Smooth muscle cell of the umbilical artery (primary cell): ENCODE measurements around the gene SEC22C. TPM values are rescaled to one million over a fixed set of nuclear protein-coding genes. Genes with fewer than 3 reads are reported as not detected.

Experiments used
- total RNA-seq: library from RNA; depleted of rRNA; stranded (reverse); fragments of >200 nt; gene quantifications from 2 replicates; pipeline ENCODE4 v1.2.3, GENCODE V29; 2014

SEC22C gene, protein sequence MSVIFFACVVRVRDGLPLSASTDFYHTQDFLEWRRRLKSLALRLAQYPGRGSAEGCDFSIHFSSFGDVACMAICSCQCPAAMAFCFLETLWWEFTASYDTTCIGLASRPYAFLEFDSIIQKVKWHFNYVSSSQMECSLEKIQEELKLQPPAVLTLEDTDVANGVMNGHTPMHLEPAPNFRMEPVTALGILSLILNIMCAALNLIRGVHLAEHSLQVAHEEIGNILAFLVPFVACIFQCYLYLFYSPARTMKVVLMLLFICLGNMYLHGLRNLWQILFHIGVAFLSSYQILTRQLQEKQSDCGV
- 52.3 and 57.9 TPM in 2 replicates for total RNA-seq

DNA sequence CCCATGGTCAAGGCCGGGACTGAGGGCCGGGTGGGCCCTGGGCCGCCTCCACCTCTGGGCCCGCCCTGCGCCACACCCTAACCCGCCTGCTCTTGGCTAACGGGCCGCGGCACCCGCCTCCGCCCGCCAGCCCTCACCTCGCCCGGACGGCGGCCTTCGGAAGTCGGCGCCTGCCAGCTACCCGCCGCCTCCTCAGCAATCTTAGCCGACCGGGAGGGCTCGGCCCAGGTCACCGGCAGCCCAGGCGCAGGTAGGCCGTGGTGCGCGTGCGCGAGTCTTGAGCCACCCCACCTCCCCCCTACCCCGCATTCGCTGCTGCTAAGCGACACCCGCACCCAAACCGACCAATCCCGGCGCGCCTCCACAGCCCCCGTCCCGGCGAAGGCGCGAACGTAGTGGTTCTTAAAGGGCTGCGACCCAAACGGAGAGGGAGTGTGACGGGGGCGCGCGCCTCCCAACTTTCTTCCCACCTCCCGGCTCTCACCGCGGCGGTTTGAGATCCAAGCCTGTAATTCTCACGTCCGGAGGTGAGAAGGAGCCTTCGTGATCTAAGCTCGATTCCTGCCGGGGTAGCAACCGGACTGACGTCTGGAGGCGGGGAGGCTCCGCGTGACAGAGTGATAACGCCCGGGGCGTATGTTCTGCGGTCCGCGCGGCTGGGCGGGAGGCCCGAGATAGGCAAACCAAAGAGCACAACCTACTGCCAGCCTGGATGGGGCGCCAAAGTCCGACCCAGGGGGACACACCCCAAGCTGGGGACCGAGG is at the start of gene SEC22C:
Gene SEC22C (minus strand): TSS at position 259 of the 765 bp plus-strand sequence. CDS start 12,921 bp downstream, outside the sequence.

DNA sequence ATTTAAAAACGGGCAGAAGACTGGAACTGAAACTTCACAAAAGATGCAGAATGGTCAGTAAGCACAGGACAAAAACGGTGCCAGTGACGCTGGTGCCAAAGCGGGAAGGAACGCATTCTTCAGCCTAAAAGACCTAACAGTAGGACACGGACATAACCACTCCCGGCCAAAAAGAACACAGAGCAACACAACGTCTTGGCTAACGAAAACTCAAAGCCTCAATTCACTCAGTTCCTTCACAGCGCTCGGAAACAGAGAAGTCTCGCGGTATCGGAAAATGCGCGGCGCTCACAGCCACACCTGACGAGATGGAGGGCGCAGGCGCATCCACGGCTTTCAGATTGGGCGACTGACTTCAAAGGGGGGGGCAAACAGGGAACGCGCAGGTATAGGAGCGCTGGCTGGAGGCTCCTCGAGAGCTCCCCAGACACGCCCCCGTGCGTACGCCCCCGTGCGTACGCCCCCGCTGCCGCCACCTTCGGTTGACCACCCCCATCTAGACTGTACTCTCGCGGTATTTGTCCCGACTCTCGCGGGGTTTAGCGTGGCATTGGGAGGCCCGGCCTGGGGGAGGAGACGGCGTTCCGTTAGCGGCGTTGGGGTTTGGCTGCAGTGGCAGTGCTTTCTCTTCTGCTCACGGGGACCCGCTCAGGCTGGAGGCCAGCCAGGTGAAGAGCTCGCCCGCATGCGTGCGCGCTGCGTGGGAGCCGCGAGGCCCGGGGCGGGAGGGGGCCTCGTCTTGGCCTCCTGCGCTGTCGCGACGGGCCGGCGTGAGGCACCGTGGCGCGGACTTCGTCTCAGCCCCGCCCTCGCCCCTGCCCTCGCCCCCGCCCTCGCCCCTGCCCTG is 18.6 kb upstream of the SEC22C start, which contains the start of gene NKTR:
Gene NKTR (plus strand): TSS at position 576 of the 847 bp plus-strand sequence. CDS start 321 bp downstream, outside the sequence.

DNA sequence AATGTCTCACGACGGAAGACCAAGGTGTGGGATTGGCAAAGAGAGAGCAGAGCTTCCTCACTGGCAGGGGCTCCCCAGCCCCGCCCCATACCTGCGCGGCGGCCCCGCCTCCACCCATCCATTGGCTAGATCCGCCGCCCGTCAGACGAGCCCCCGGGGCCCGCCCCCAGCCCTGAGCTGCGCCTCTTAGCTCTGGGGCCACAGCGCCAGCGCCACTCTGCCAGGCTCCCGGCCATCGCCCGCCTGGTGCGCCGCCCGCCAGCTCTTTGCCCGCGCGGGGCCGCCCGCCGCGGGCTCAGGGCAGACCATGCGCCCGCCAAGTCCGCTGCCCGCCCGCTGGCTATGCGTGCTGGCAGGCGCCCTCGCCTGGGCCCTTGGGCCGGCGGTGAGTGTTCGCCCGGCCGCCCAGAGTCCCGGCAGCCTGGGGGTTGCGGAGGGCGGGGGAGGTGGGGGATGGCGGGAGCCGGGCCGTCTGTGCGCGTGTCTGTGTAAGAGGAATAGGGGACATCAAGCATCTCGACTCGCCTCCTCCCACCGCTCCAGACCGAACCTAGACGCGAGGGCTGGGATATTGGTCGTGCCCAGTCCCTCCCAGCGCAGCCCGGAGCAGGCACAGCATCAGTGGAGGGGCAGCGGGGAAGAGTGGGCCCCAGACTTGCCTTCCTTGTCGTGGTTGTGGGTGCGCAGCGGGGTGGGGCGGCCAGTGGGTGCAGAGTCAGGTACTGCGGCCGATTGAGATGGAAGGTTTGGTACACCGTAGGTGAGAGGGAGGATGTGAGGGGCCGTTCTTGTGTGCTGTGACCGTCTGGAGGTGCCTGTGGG is 79.1 kb downstream of the SEC22C start, which contains the start of gene VIPR1:
Gene VIPR1 (plus strand): TSS at position 215 of the 822 bp plus-strand sequence. CDS start 93 bp downstream, at position 308.

Other genes with a start within 250 kb of the SEC22C start
- gene LYZL4, start 171.4 kb downstream of the SEC22C start, total RNA-seq, result not detected in 2 replicates
- gene VIPR1, start 79.3 kb downstream of the SEC22C start, total RNA-seq, result not detected in 2 replicates
- 13.3 and 15.7 TPM in 2 replicates for gene SS18L2, start 8.9 kb upstream of the SEC22C start, total RNA-seq
- gene NKTR, start 18.7 kb upstream of the SEC22C start, total RNA-seq, result 60.9 and 76.0 TPM in 2 replicates
- 31.8 and 33.4 TPM in 2 replicates for gene ZBTB47, start 71.7 kb upstream of the SEC22C start, total RNA-seq
- gene KLHL40, start 103.6 kb upstream of the SEC22C start, total RNA-seq, result not detected in 2 replicates
- gene HHATL, start 120.8 kb upstream of the SEC22C start, total RNA-seq, result not detected in 2 replicates
- 0.14 and 0.59 TPM in 2 replicates for gene CCDC13, start 191.3 kb upstream of the SEC22C start, total RNA-seq
- 178 and 185 TPM in 2 replicates for gene HIGD1A, start 222.5 kb upstream of the SEC22C start, total RNA-seq
- not detected in 2 replicates for gene ACKR2, start 227.5 kb upstream of the SEC22C start, total RNA-seq